Subcutaneous abdominal adipose tissue (tissue), 5 donors: ENCODE measurements around the gene MBNL2.

Experiments used
- H3K27ac ChIP-seq: one replicate; pipeline ENCODE4 v1.7.0; 2013; ENCODE audit warnings: low read depth, mild to moderate bottlenecking, inconsistent platforms, low read length, moderate library complexity
- H3K27me3 ChIP-seq, 5 donors: one replicate each; pipeline ENCODE4 v1.7.0; 2013; ENCODE audit warnings: low read length in 5 of 5, inconsistent platforms in 1 of 5; ENCODE audit not compliant: control insufficient read depth in 5 of 5, insufficient read depth in 4 of 5
- H3K36me3 ChIP-seq, 5 donors: one replicate each; pipeline ENCODE4 v1.7.0; 2013; ENCODE audit warnings: low read length in 5 of 5; ENCODE audit not compliant: control insufficient read depth in 5 of 5, insufficient read depth in 5 of 5
- H3K4me1 ChIP-seq, 5 donors: one replicate each; pipeline ENCODE4 v1.7.0; 2013; ENCODE audit warnings: low read length in 5 of 5, mild to moderate bottlenecking in 3 of 5, moderate library complexity in 1 of 5; ENCODE audit not compliant: control insufficient read depth in 5 of 5, insufficient read depth in 5 of 5
- H3K4me3 ChIP-seq, 5 donors: one replicate each; pipeline ENCODE4 v1.7.0; 2013; ENCODE audit warnings: low read length in 5 of 5, low read depth in 1 of 5
- H3K9ac ChIP-seq, 5 donors: one replicate each; pipeline ENCODE4 v1.7.0; 2013; ENCODE audit warnings: low read length in 5 of 5, mild to moderate bottlenecking in 4 of 5, moderate library complexity in 3 of 5
- H3K9me3 ChIP-seq, 5 donors: one replicate each; pipeline ENCODE4 v1.7.0; 2013; ENCODE audit warnings: low read length in 5 of 5; ENCODE audit not compliant: control insufficient read depth in 5 of 5
- donor health status: healthy.
- donor health status: healthy.
- donor health status: healthy.
- donor health status: healthy.
- donor health status: healthy.

The MBNL2 gene

GRCh38 chr13:97221989-97222700, at the start of gene MBNL2:
Gene MBNL2, plus strand, starts transcription at chr13:97222333. Its CDS starts 53,903 bp downstream, at chr13:97276236.
- no peaks in the 10 kb centered on the region for H3K36me3 ChIP-seq
- peaks cover 2 to 37% (median 31%) of the 10 kb centered on the region in 5 donors for H3K4me1 ChIP-seq
- H3K4me3 ChIP-seq = peak within 1 kb of the TSS; percentile 77 to 98 (median 86)
- H3K9me3 ChIP-seq = no peaks in the 10 kb centered on the region
- H3K27me3 ChIP-seq = no peaks in the 10 kb centered on the region
- H3K9ac ChIP-seq = peak within 1 kb of the TSS; percentile 88 to 99 (median 95)
- H3K27ac ChIP-seq = peak within 1 kb of the TSS; percentile 98

- Histone ChIP-seq H3K9me3 (peaks cover 0 to 6% (median 5%) of the 10 kb centered on the region in 5 donors), H3K27ac (no peak overlapping the region), H3K27me3 (no peaks in the 10 kb centered on the region), H3K4me1 (no peaks in the 10 kb centered on the region), H3K4me3 (no peak overlapping the region), H3K9ac (no peak overlapping the region), H3K36me3 (no peaks in the 10 kb centered on the region)
Observed at GRCh38 chr13:97174638-97175037, 47.5 kb upstream of the MBNL2 start.

- H3K9ac ChIP-seq = no peak overlapping the region
- H3K4me1 ChIP-seq = no peaks in the 10 kb centered on the region
- H3K4me3 ChIP-seq = no peak overlapping the region
- H3K27ac ChIP-seq = no peak overlapping the region
- peaks cover 0 to 6% (median 5%) of the 10 kb centered on the region in 5 donors for H3K9me3 ChIP-seq
- no peaks in the 10 kb centered on the region for H3K27me3 ChIP-seq
- no peaks in the 10 kb centered on the region for H3K36me3 ChIP-seq
Observed at GRCh38 chr13:97175041-97175440, 47.1 kb upstream of the MBNL2 start.

- H3K27ac ChIP-seq = no peak overlapping the region
- no peaks in the 10 kb centered on the region for H3K27me3 ChIP-seq
- no peak overlapping the region for H3K4me3 ChIP-seq
- H3K4me1 ChIP-seq = no peaks in the 10 kb centered on the region
- H3K9ac ChIP-seq = no peak overlapping the region
- peaks cover 0 to 6% (median 5%) of the 10 kb centered on the region in 5 donors for H3K9me3 ChIP-seq
- H3K36me3 ChIP-seq = no peaks in the 10 kb centered on the region
Observed at GRCh38 chr13:97179501-97179900, 42.6 kb upstream of the MBNL2 start.

GRCh38 chr13:97182111-97182890, 39.8 kb upstream of the MBNL2 start:
- no peak overlapping the region for H3K27ac ChIP-seq

GRCh38 chr13:97185291-97185690, 36.8 kb upstream of the MBNL2 start:
- Histone ChIP-seq H3K27ac (no peak overlapping the region), H3K4me3 (no peak overlapping the region), H3K9ac (no peak overlapping the region), H3K36me3 (no peaks in the 10 kb centered on the region), H3K27me3 (no peaks in the 10 kb centered on the region), H3K4me1 (no peaks in the 10 kb centered on the region), H3K9me3 (peaks cover 0 to 2% (median 0%) of the 10 kb centered on the region in 5 donors)

More at GRCh38 chr13:97182111-97182890, 39.8 kb upstream of the MBNL2 start:
- Histone ChIP-seq H3K4me3 (no peak overlapping the region), H3K9me3 (peaks cover 0 to 2% (median 0%) of the 10 kb centered on the region in 5 donors), H3K4me1 (no peaks in the 10 kb centered on the region), H3K9ac (no peak overlapping the region), H3K27me3 (no peaks in the 10 kb centered on the region), H3K36me3 (no peaks in the 10 kb centered on the region)

- no peaks in the 10 kb centered on the region for H3K36me3 ChIP-seq
- H3K27me3 ChIP-seq = no peaks in the 10 kb centered on the region
- no peak overlapping the region for H3K9ac ChIP-seq
- H3K4me3 ChIP-seq = no peak overlapping the region
- no peak overlapping the region for H3K27ac ChIP-seq
- H3K4me1 ChIP-seq = no peaks in the 10 kb centered on the region
- peaks cover 0 to 2% (median 0%) of the 10 kb centered on the region in 5 donors for H3K9me3 ChIP-seq
Observed at GRCh38 chr13:97185751-97186150, 36.4 kb upstream of the MBNL2 start.

- no peaks in the 10 kb centered on the region for H3K36me3 ChIP-seq
- H3K9me3 ChIP-seq = peaks cover 0 to 2% (median 0%) of the 10 kb centered on the region in 5 donors
- no peaks in the 10 kb centered on the region for H3K27me3 ChIP-seq
- H3K4me1 ChIP-seq = peaks cover 0 to 4% (median 0%) of the 10 kb centered on the region in 5 donors
- no peak overlapping the region for H3K9ac ChIP-seq
- H3K27ac ChIP-seq = no peak overlapping the region
- no peak overlapping the region for H3K4me3 ChIP-seq
Observed at GRCh38 chr13:97188207-97188606, 33.9 kb upstream of the MBNL2 start.

GRCh38 chr13:97189928-97190327, 32.2 kb upstream of the MBNL2 start:
- no peaks in the 10 kb centered on the region for H3K36me3 ChIP-seq
- H3K27ac ChIP-seq = no peak overlapping the region
- H3K9me3 ChIP-seq = peaks cover 0 to 2% (median 0%) of the 10 kb centered on the region in 5 donors
- no peaks in the 10 kb centered on the region for H3K27me3 ChIP-seq
- H3K4me3 ChIP-seq = no peak overlapping the region
- no peak overlapping the region for H3K9ac ChIP-seq
- H3K4me1 ChIP-seq = peaks cover 0 to 4% (median 0%) of the 10 kb centered on the region in 5 donors

GRCh38 chr13:97191142-97191541, 31.0 kb upstream of the MBNL2 start:
- H3K36me3 ChIP-seq = no peaks in the 10 kb centered on the region
- no peaks in the 10 kb centered on the region for H3K9me3 ChIP-seq
- H3K4me1 ChIP-seq = peaks cover 0 to 4% (median 0%) of the 10 kb centered on the region in 5 donors
- H3K27ac ChIP-seq = no peak overlapping the region
- H3K4me3 ChIP-seq = no peak overlapping the region
- H3K27me3 ChIP-seq = no peaks in the 10 kb centered on the region
- H3K9ac ChIP-seq = no peak overlapping the region
